Thyroid gland (tissue), 4 donors: Measurements from ENCODE around the gene SP3. TPM values are rescaled to one million over a fixed set of nuclear protein-coding genes. Genes with fewer than 3 reads are reported as not detected.

Source experiments
- DNase-seq, 2 donors: peaks; one replicate each; pipeline ENCODE4 v3.0.0-alpha.2; 2019
- H3K27ac ChIP-seq, 3 donors: fragments of 200-600 bp; sonication (generic); 1 replicate in 2 of 3; 2 replicates in 1 of 3; pipeline ENCODE4 v1.5.1; 2016 to 2019; ENCODE audit warnings: mild to moderate bottlenecking in 1 of 3, moderate library complexity in 1 of 3
- H3K27me3 ChIP-seq: fragments of 200-600 bp; sonication (generic); one replicate; pipeline ENCODE4 v1.5.1; 2019
- H3K36me3 ChIP-seq, 2 donors: fragments of 200-600 bp; sonication (generic); one replicate each; pipeline ENCODE4 v1.5.1; 2016 to 2019
- H3K4me1 ChIP-seq, 2 donors: fragments of 200-600 bp; sonication (generic); one replicate each; pipeline ENCODE4 v1.5.1; 2017 to 2019
- H3K4me3 ChIP-seq, 3 donors: fragments of 200-600 bp; sonication (generic); replicated peaks in 1 of 3; 1 replicate in 2 of 3; 2 replicates in 1 of 3; pipeline ENCODE4 v1.5.1; 2016; ENCODE audit warnings: mild to moderate bottlenecking in 1 of 3
- H3K9me3 ChIP-seq: fragments of 200-600 bp; sonication (generic); one replicate; pipeline ENCODE4 v1.5.1; 2017
- CTCF ChIP-seq, 6 experiments: fragments of 200-600 bp in 3 of 6; fragments of 450-650 bp in 3 of 6; sonication (generic) in 3 of 6; IDR thresholded peaks; one replicate each; pipeline ENCODE4 v1.5.1; 2016 to 2019; ENCODE audit warnings: antibody characterized with exemption in 6 of 6, mild to moderate bottlenecking in 2 of 6, inconsistent platforms in 1 of 6, moderate library complexity in 1 of 6
- POLR2A ChIP-seq, 2 donors: fragments of 450-650 bp; IDR thresholded peaks; one replicate each; pipeline ENCODE4 v1.6.1; 2017; ENCODE audit warnings: antibody characterized with exemption in 2 of 2, mild to moderate bottlenecking in 2 of 2, moderate library complexity in 1 of 2
- WGBS, 2 donors: methylation state at CpG; one replicate each; pipeline ENCODE4 v1.1.5; 2017; 5-methylcytosine and 5-hydroxymethylcytosine counted together
- intact Hi-C: fragments of 100-400 bp; cut with DNase I; formaldehyde crosslinking; loops from one replicate; pipeline ENCODE4 v1.15.1; 2023
- total RNA-seq, 4 donors: library from RNA; depleted of rRNA; stranded (reverse); fragments of >200 nt; gene quantifications; one replicate each; pipeline ENCODE4 v1.2.3, GENCODE V29; 2016

SP3 gene
- total RNA-seq, 4 donors from 2014 or later, result 152 to 237 (median 186) TPM

GRCh38 chr2:173953047-173953424, 12.1 kb downstream of the SP3 start:
- intact Hi-C loops, result no loop called here
- TF ChIP-seq CTCF (IDR thresholded peaks at IDR 0.05) (no peak), POLR2A (IDR thresholded peaks at IDR 0.05) (no peak)
- 92 to 100% methylated on average over 3 of the region's 3 CpGs for WGBS, 2 donors
- H3K4me3 ChIP-seq, result no peak overlapping the region
- H3K27ac ChIP-seq, result no peak overlapping the region
- H3K27me3 ChIP-seq, result no peaks in the 10 kb centered on the region
- no peak for DNase-seq
- peaks cover 12 to 15% of the 10 kb centered on the region in 2 donors for H3K36me3 ChIP-seq
- H3K4me1 ChIP-seq, result peaks cover 50 to 83% of the 10 kb centered on the region in 2 donors
- H3K9me3 ChIP-seq, result no peaks in the 10 kb centered on the region

GRCh38 chr2:173952267-173953046, 12.7 kb downstream of the SP3 start:
- Histone ChIP-seq H3K36me3 (peaks cover 12 to 15% of the 10 kb centered on the region in 2 donors), H3K27ac (no peak overlapping the region), H3K27me3 (no peaks in the 10 kb centered on the region), H3K4me1 (peaks cover 44 to 81% of the 10 kb centered on the region in 2 donors), H3K9me3 (no peaks in the 10 kb centered on the region), H3K4me3 (no peak overlapping the region)
- DNase-seq, result no peak
- intact Hi-C loops, result no loop called here
- TF ChIP-seq CTCF (IDR thresholded peaks at IDR 0.05), result no peak
- no peak for TF ChIP-seq POLR2A (IDR thresholded peaks at IDR 0.05)
- WGBS, 2 donors, result 95% methylated on average over 5 of the region's 5 CpGs

GRCh38 chr2:173948842-173949241, 16.3 kb downstream of the SP3 start:
- intact Hi-C loops, result no loop called here
- H3K27ac ChIP-seq, result no peak overlapping the region
- H3K36me3 ChIP-seq, result no peaks in the 10 kb centered on the region
- no peak for DNase-seq
- H3K4me1 ChIP-seq, result peaks cover 21 to 53% of the 10 kb centered on the region in 2 donors
- no peak overlapping the region for H3K4me3 ChIP-seq
- TF ChIP-seq POLR2A (IDR thresholded peaks at IDR 0.05) (no peak), CTCF (IDR thresholded peaks at IDR 0.05) (no peak)
- H3K27me3 ChIP-seq, result no peaks in the 10 kb centered on the region
- H3K9me3 ChIP-seq, result no peaks in the 10 kb centered on the region

GRCh38 chr2:173948198-173948597, 17.0 kb downstream of the SP3 start:
- intact Hi-C loops, result no loop called here
- DNase-seq, result no peak
- TF ChIP-seq POLR2A (IDR thresholded peaks at IDR 0.05) (no peak), CTCF (IDR thresholded peaks at IDR 0.05) (no peak)
- Histone ChIP-seq H3K36me3 (no peaks in the 10 kb centered on the region), H3K4me1 (peaks cover 18 to 48% of the 10 kb centered on the region in 2 donors), H3K27me3 (no peaks in the 10 kb centered on the region), H3K9me3 (no peaks in the 10 kb centered on the region), H3K4me3 (no peak overlapping the region), H3K27ac (no peak overlapping the region)
- 96 to 97% methylated on average over 2 of the region's 2 CpGs for WGBS, 2 donors

- Histone ChIP-seq H3K36me3 (no peaks in the 10 kb centered on the region), H3K27ac (no peak overlapping the region), H3K4me1 (peaks cover 15 to 40% of the 10 kb centered on the region in 2 donors), H3K27me3 (no peaks in the 10 kb centered on the region), H3K4me3 (no peak overlapping the region), H3K9me3 (no peaks in the 10 kb centered on the region)
- intact Hi-C loops, result no loop called here
- WGBS, 2 donors, result 83 to 92% methylated on average over 3 of the region's 3 CpGs
- no peak for TF ChIP-seq POLR2A (IDR thresholded peaks at IDR 0.05)
- TF ChIP-seq CTCF (IDR thresholded peaks at IDR 0.05), result no peak
- no peak for DNase-seq
Measured at GRCh38 chr2:173947131-173947530, 18.0 kb downstream of the SP3 start.
